K562 (cell line): ENCODE results near the gene SSH3. TPM values are rescaled to one million over a fixed set of nuclear protein-coding genes. Genes with fewer than 3 reads are reported as not detected.

Source experiments
- DACH1 ChIP-seq: fragments of 450-650 bp; IDR thresholded peaks from 2 replicates; pipeline ENCODE4 v1.6.1; 2018; ENCODE audit not compliant: partially characterized antibody
- E2F4 ChIP-seq: sonication (generic); formaldehyde crosslinking; IDR thresholded peaks from 2 replicates; pipeline ENCODE4 v1.8.0; 2022; ENCODE audit warnings: mild to moderate bottlenecking, low read depth, missing genetic modification reagents
- GTF2E2 ChIP-seq: fragments of 200-800 bp; sonication (Bioruptor generic); IDR thresholded peaks from 2 replicates; pipeline ENCODE4 v1.6.1; 2016; ENCODE audit warnings: missing genetic modification characterization, missing compliant biosample characterization
- HDAC8 ChIP-seq: fragments of 450-650 bp; IDR thresholded peaks from 2 replicates; pipeline ENCODE4 v1.6.1; 2016; ENCODE audit warnings: mild to moderate bottlenecking, missing genetic modification characterization, moderate library complexity, missing compliant biosample characterization
- NFATC3 ChIP-seq: fragments of 450-650 bp; IDR thresholded peaks from 2 replicates; pipeline ENCODE4 v1.6.1; 2017; ENCODE audit warnings: mild to moderate bottlenecking
- NONO ChIP-seq, 2 experiments: fragments of 200-400 bp in 1 of 2; fragments of 450-650 bp in 1 of 2; formaldehyde crosslinking in 1 of 2; IDR thresholded peaks; 2 replicates each; pipeline ENCODE4 v1.6.1; 2017; ENCODE audit warnings: low read depth in 2 of 2, mild to moderate bottlenecking in 2 of 2, moderate library complexity in 2 of 2, low read length in 1 of 2
- RERE ChIP-seq: sonication (generic); formaldehyde crosslinking; IDR thresholded peaks from 2 replicates; pipeline ENCODE4 v1.8.0; 2023; ENCODE audit warnings: missing genetic modification reagents, mild to moderate bottlenecking, borderline replicate concordance
- REST ChIP-seq, 2 experiments: fragments of 450-650 bp; formaldehyde crosslinking in 1 of 2; IDR thresholded peaks; 2 replicates each; pipeline versions ENCODE4 v1.4.0 to v1.6.1; 2014 to 2020; ENCODE audit warnings: mild to moderate bottlenecking in 2 of 2, borderline replicate concordance in 1 of 2, low read depth in 1 of 2
- TARDBP ChIP-seq: fragments of 450-650 bp; IDR thresholded peaks from 2 replicates; pipeline ENCODE4 v1.6.1; 2016
- TSC22D4 ChIP-seq: fragments of 450-650 bp; IDR thresholded peaks from 2 replicates; pipeline ENCODE4 v1.6.1; 2016; ENCODE audit warnings: missing genetic modification characterization, missing biosample characterization, control low read depth
- ZNF12 ChIP-seq: sonication (generic); formaldehyde crosslinking; IDR thresholded peaks from 2 replicates; pipeline ENCODE4 v1.4.0; 2020; ENCODE audit warnings: mild to moderate bottlenecking, missing genetic modification reagents
- ZNF384 ChIP-seq: IDR thresholded peaks from 2 replicates; pipeline ENCODE4 v1.6.1; 2012; ENCODE audit warnings: low read depth, low read length, improper control_type of control experiment
- polyA plus RNA-seq, 8 experiments: library from polyadenylated mRNA; depleted of rRNA in 4 of 8; stranded (reverse) in 5 of 8; unstranded in 3 of 8; fragments of >200 nt; fragmentation: Nextera tagmentation in 2 of 8; fragmentation: Illumina TruSeq in 1 of 8; extraction: Ambion mirVana in 2 of 8; extraction: Trizol in 1 of 8; gene quantifications; 2 replicates each; pipeline versions ENCODE4 v1.2.1 to v1.2.3, GENCODE V29; 2011 to 2014; ENCODE audit warnings: inconsistent platforms in 1 of 8, missing spikeins in 1 of 8
- total RNA-seq, 7 experiments: library from RNA; depleted of rRNA in 6 of 7; stranded (reverse); fragments of >200 nt in 6 of 7; fragmentation: Illumina TruSeq in 2 of 7; extraction: Trizol in 2 of 7; gene quantifications; 2 replicates each; pipeline versions ENCODE4 v1.2.1 to v1.2.3, GENCODE V29; 2011 to 2021; ENCODE audit warnings: low replicate concordance in 1 of 7

The SSH3 gene
- total and polyA plus RNA-seq, 9 of the 15 experiments (the other 6 are each of a cell fraction or from before 2014, with no cell fraction given): 0.07 to 1.0 (median 0.24) TPM; not detected in 3

GRCh38 chr11:67347964-67348749 lies 44.8 kb downstream of the SSH3 start (continued):
- TF ChIP-seq HDAC8 (tag): no peak
- no peak for TF ChIP-seq NONO (IDR thresholded peaks at IDR 0.05; ENCODE audit: low read depth in 2 of 2, low read length in 1 of 2)
- TF ChIP-seq TSC22D4 (tag): no peak
- peak; percentile 80; the same call in 1 of the 2 replicates for TF ChIP-seq TARDBP
- no peak for TF ChIP-seq RERE (CRISPR knock-in tag)
- no peak for TF ChIP-seq E2F4 (CRISPR knock-in tag)
- no peak for TF ChIP-seq GTF2E2 (tag)
- no peak for TF ChIP-seq REST (IDR thresholded peaks at IDR 0.05; ENCODE audit: borderline replicate concordance)
- no peak for TF ChIP-seq REST (CRISPR knock-in tag; IDR thresholded peaks at IDR 0.05; ENCODE audit: low read depth)
- TF ChIP-seq ZNF12 (CRISPR knock-in tag): no peak
- TF ChIP-seq NFATC3: 0 out of 2 replicates have a peak, but pooled peaks have one; percentile 74
- peak; percentile 58 for TF ChIP-seq DACH1
- no peak for TF ChIP-seq ZNF384
